ENCODE results near the gene TIGD4. TPM values are rescaled to one million over a fixed set of nuclear protein-coding genes. Genes with fewer than 3 reads are reported as not detected.

TIGD4 gene
- total RNA-seq, 4 donors from 2014 or later: 0.14 to 0.95 (median 0.75) TPM; not detected in 1

DNA sequence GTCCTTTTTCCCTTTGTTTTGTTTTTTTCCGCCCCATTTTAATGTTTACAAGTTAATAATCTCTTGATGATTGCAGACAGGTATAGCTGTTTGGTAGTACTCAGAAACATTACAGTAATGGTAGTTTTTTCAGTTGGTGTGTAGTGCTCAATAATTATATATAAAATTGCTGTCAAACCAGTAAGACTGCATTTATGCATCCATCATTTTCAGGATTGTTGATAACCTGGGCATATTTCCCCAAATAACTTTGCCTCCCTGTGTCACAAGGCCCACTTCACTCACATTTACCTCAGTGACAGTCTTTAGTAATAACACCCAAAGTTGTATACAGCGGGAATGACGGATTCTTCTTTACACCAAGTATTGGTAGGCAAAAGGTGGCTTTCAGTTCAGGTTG, 16.4 kb upstream of the TIGD4 start:
- Histone ChIP-seq H3K4me3 (no peak overlapping the region), H3K9me3 (no peaks in the 10 kb centered on the region), H3K27ac (no peak overlapping the region), H3K4me1 (no peaks in the 10 kb centered on the region), H3K36me3 (no peaks in the 10 kb centered on the region), H3K27me3 (no peaks in the 10 kb centered on the region)
- intact Hi-C loops (cut with DNase I; ENCODE audit: low total_unique reads) (no loop called here), in situ Hi-C loops (cut with MboI; ENCODE audit: low pct_ligation_motif_present in 1 of 4, low pct_unique_long_range_greater_than_20kb in 1 of 4, low sequenced_read_pairs in 3 of 4) (no loop called here)
- TF ChIP-seq EP300 (IDR thresholded peaks at IDR 0.05; ENCODE audit: low read depth): no peak
- no peak for TF ChIP-seq CTCF (IDR thresholded peaks at IDR 0.05)
- TF ChIP-seq POLR2AphosphoS5 (IDR thresholded peaks at IDR 0.05): no peak
- DNase-seq: no peak
- 99 to 100% methylated on average over 2 to 3 of the region's 3 CpGs for WGBS, 2 donors (ENCODE audit: low coverage in 1 of 2)

GRCh38 chr4:152786627-152787026, 7.1 kb upstream of the TIGD4 start:
- H3K27ac ChIP-seq: peak overlapping the region in 2 of 4 donors; percentile 21 to 36
- 97 to 100% methylated on average over 1 of the region's 1 CpG for WGBS, 2 donors (ENCODE audit: low coverage in 1 of 2)
- no peaks in the 10 kb centered on the region for H3K27me3 ChIP-seq
- peaks cover 0 to 5% (median 0%) of the 10 kb centered on the region in 4 donors for H3K36me3 ChIP-seq
- no peaks in the 10 kb centered on the region for H3K9me3 ChIP-seq
- H3K4me3 ChIP-seq: no peak overlapping the region
- DNase-seq: no peak
- intact Hi-C loops (cut with DNase I; ENCODE audit: low total_unique reads) (no loop called here), in situ Hi-C loops (cut with MboI; ENCODE audit: low pct_ligation_motif_present in 1 of 4, low pct_unique_long_range_greater_than_20kb in 1 of 4, low sequenced_read_pairs in 3 of 4) (no loop called here)
- no peak for TF ChIP-seq EP300 (IDR thresholded peaks at IDR 0.05; ENCODE audit: low read depth)
- no peak for TF ChIP-seq CTCF (IDR thresholded peaks at IDR 0.05)
- no peak for TF ChIP-seq POLR2AphosphoS5 (IDR thresholded peaks at IDR 0.05)
- no peak for TF ChIP-seq POLR2A (IDR thresholded peaks at IDR 0.05)
- peaks cover 10 to 64% (median 32%) of the 10 kb centered on the region in 4 donors for H3K4me1 ChIP-seq

GRCh38 chr4:152785639-152786615, 6.4 kb upstream of the TIGD4 start:
- Histone ChIP-seq H3K36me3 (peaks cover 0 to 5% (median 0%) of the 10 kb centered on the region in 4 donors), H3K27ac (peak overlapping the region in 3 of 4 donors; percentile 2 to 36 (median 21)), H3K4me3 (no peak overlapping the region), H3K4me1 (peaks cover 15 to 70% (median 36%) of the 10 kb centered on the region in 4 donors), H3K27me3 (no peaks in the 10 kb centered on the region), H3K9me3 (no peaks in the 10 kb centered on the region)
- in situ Hi-C loops (cut with MboI; ENCODE audit: low pct_ligation_motif_present in 1 of 4, low pct_unique_long_range_greater_than_20kb in 1 of 4, low sequenced_read_pairs in 3 of 4) (no loop called here), intact Hi-C loops (cut with DNase I; ENCODE audit: low total_unique reads) (no loop called here)
- 28 to 41% methylated on average over 3 of the region's 3 CpGs for WGBS, 2 donors (ENCODE audit: low coverage in 1 of 2)
- DNase-seq: no peak
- TF ChIP-seq CTCF (IDR thresholded peaks at IDR 0.05) (no peak), EP300 (IDR thresholded peaks at IDR 0.05; ENCODE audit: low read depth) (no peak), POLR2AphosphoS5 (IDR thresholded peaks at IDR 0.05) (no peak), POLR2A (IDR thresholded peaks at IDR 0.05) (no peak)

GRCh38 chr4:152784490-152785350, 5.2 kb upstream of the TIGD4 start:
- Histone ChIP-seq H3K4me1 (peaks cover 15 to 68% (median 41%) of the 10 kb centered on the region in 4 donors), H3K36me3 (peaks cover 0 to 5% (median 0%) of the 10 kb centered on the region in 4 donors), H3K27ac (peak overlapping the region in 3 of 4 donors; percentile 5 to 36 (median 21)), H3K9me3 (no peaks in the 10 kb centered on the region), H3K27me3 (no peaks in the 10 kb centered on the region), H3K4me3 (no peak overlapping the region)
- DNase-seq: peak; percentile 16
- in situ Hi-C loops (cut with MboI; ENCODE audit: low pct_ligation_motif_present in 1 of 4, low pct_unique_long_range_greater_than_20kb in 1 of 4, low sequenced_read_pairs in 3 of 4): no loop called here
- TF ChIP-seq CTCF (IDR thresholded peaks at IDR 0.05) (peak in 1 of 5 experiments; percentile 11), POLR2AphosphoS5 (IDR thresholded peaks at IDR 0.05) (no peak), EP300 (IDR thresholded peaks at IDR 0.05; ENCODE audit: low read depth) (no peak), POLR2A (IDR thresholded peaks at IDR 0.05) (no peak)
- WGBS, 2 donors (ENCODE audit: low coverage in 1 of 2): 76 to 96% methylated on average over 3 to 4 of the region's 4 CpGs
- intact Hi-C loops (cut with DNase I; ENCODE audit: low total_unique reads): no loop called here
